ENCODE measurements around the gene STAMBP.
"Not testable (repeated sequence)": the region's sequence is repeated elsewhere in the genome, so short reads cannot be mapped to it uniquely, and the experiment has no call there.

The STAMBP gene

DNA sequence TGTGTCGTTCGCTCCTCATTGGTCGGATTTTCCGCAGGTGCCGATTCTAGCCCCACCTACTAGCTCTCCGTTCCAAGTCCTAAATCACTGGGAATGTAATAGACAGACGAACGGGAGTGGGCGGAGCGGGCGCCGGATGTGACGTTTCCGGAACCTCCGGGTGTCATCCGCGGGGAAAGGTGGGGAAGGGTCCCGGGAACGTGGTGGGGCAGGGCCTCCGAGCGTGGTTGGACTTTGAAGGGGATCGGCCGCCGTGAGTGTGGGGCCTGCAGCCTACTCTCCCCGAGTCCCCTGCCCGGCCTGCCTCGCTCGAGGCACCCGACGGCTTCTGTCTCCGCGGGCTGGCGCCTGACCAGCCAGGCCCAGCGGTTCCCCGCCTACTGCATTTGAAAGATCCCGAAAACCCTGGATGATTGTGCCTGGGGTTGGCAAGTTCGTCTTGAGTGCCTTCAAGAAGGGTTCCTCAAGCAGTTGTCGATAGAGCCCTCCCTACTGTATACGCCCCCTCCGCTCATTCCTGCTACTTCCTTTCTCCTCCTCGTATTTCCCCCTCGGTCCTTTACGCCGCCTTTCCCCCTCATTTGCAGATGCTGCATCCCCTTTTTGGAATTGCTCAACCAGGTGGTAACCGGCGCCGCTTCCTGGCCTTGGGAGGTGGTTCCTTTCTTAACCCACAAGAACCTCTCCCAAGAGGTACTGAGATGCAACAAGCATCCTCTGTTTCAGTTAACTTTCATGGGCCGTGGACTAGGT lies at the start of gene STAMBP:
TSS of gene STAMBP (plus strand) at position 144 of the 753 bp plus-strand sequence. CDS start 1,896 bp downstream, outside the sequence.
- peak; percentile 84 for DNase-seq (ENCODE audit: low read depth)

DNA sequence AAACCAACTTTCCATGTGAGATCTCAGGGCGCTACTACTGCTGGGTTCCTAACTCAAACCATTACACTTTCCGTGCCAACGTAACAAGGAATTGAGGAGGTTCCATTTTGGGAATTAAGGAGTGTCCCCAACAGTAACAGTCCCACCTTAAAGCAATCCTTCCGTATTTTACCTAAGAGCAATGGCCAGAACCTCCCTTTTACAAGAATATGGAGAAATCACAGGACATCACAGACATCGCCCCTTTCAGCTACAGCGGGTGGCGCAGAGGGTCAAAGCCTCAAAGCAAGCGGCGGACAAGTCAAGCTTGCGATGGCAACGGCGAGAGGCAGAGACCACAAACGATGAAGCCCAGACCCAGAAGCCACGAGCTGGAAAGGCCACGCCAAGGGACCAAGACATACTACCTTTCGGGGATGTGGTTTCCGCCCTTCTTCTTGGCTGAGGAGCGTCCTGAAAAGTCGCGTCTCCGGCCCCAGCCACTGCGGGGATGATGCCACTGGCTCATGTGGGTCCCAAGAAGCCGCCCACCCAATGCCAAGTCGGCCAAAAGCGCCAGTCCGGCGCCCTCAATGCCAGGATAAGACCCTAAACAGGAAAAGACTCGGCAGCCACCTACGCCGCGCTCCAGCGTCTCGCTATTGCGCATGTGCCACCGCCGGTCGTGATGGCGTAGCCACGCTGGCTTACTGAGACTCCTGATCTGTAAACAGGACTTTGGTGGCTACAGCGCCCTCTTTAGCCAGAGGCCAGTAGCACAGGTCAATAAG lies 49.1 kb upstream of the STAMBP start, which contains the start of gene DUSP11:
TSS of gene DUSP11 (minus strand) at position 637 of the 770 bp plus-strand sequence. CDS start at position 508, 129 bp downstream.
- DNase-seq (ENCODE audit: low read depth) = peak; percentile 76

DNA sequence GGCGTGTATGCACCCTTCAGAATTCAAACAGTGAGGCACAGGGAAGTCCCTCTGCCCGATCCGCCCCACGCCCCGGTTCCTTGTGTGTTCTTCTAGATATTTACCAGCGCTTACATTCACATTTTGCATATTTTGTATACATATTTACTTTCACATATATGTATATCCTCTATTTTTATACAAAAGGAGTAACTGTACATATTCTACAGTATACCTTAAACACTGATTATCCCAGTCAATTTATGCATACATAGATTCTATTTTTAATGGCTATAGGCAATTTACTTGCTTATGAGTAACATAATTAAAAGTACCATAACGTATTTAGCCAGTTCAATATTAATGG lies 48.6 kb upstream of the STAMBP start:
- no peak for DNase-seq (ENCODE audit: low read depth)

DNA sequence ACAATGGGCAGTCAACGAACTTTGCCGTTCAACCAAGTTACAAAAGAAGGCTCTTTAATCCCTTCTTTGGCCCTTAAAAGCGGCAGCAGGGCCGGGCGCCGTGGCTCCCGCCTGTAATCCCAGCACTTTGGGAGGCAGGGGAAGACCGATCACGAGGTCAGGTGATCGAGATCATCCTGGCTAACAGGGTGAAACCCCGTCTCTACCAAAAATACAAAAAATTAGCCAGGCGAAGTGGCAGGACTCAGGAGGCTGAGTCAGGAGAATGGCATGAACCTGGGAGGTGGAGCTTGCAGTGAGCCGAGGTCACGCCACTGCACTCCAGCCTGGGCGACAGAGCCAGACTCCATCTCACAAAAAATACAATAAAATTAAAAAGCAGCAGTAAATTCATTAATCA lies 45.4 kb upstream of the STAMBP start:
- not testable (repeated sequence) for DNase-seq (ENCODE audit: low read depth)

DNA sequence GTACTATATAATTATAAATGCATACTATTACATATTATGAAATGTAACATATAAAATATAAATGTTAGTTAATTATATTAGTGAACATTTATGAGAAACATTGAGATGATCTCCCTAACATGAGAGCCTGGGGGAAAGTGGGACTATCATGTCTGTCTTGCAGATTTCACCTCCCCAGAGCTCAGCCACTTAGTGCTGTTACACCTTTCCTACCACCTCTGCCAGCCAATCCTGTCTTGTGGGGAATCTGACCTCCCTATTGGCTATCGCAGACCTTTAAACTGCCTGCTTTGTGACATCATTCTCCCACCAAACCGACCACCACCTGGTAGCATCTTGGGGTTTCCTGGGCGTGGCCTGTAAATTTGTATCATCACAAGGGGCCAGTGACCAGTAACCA lies 44.9 kb upstream of the STAMBP start, which contains the start of gene C2orf78:
TSS of gene C2orf78 (plus strand) at position 301 of the 400 bp plus-strand sequence. CDS start 127 bp downstream, outside the sequence.
- DNase-seq (ENCODE audit: low read depth) = not testable (repeated sequence)

DNA sequence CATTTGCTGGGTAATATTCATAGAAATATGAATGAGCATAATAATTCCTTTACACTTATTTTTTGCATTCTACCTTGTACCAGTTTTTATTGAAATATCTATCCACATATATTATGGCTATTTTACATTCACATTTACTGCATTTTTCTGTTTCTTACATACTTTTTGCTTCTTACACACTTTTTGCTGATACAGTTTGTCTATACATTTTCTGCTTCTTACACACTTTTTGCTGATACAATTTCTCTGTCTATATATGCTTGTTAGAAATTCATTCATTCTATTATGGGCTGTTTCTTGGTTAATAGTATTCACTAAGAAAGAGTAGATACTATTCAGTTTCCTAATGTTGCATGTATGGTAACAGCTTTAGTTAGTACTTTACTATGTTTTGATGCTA lies 16.9 kb upstream of the STAMBP start:
- DNase-seq (ENCODE audit: low read depth) = no peak

DNA sequence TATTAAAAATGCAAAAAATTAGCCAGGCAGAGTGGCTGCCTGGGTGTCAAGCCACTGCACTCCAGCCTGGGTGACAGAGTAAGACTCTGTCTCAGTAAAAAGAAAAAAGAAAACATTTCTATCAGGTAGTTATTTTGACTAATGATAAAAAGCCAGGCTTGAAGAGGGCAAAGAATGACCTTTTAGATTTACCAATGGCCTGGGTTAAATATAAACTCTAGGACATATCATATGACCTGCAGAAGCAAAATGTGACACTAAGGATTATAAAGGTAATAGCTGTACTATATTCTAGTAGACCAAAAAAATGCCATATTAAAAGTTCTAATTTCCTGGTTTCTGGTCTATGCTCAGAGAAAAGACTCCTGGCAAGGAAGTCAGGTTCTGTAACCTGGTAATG lies 16.1 kb upstream of the STAMBP start:
- no peak for DNase-seq (ENCODE audit: low read depth)

DNA sequence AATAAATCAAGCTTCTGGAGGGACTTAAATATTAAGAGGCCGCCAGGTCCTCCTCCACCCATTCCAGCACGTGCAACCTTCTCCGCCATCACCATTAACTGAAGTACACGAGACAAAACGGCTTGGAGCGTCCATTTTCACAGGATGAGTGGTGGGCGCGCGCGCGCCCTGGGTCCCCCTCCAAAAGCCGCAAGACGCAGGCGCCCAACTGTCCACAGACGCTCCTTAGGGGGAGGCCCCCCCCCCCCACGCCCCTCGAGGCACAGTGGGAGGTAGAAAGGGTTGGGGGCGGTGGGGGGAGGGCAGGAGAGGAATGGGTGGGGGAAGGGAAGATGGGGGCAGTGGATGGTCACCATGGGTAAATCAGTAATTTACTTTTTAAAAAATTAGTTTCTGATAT lies 10.5 kb upstream of the STAMBP start:
- DNase-seq (ENCODE audit: low read depth) = no peak

DNA sequence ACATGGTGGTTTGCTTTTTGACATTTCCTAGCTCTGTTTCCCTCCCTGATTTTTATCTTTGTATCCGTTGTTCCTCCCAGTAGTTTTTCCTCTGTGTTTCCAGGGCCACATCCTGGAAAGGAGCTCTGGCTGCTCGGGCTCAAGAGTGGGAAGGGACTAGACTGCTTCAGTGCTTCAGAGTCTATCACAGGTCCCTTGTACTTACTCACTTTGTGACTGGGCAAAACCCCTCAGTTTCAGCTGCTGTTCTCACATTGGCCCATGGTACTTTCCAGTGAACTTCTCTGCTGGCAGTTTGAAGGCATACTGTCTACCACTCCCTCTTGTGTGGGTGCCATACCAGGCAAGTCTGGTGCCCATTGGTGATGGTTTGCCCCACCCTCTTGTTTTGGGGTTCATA lies 7.5 kb upstream of the STAMBP start:
- DNase-seq (ENCODE audit: low read depth) = no peak

DNA sequence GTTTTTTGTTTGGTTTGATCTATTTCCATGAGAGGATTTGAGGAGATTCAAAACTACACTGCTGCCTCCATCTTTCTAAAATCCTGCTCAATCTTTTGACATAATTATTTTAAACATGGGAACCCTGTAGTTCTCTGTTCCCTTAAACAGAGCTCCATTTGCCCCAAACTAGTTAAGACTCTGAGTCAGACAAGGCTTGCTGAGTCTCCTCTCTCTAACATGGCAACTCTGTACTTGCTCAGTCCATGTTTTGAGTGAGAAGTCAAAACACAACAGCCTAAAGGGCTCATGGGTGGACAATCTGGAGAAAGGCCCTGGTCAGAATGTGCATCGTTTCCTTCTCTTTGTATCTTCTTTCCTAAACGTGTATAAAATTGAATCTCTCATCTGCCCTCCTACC lies 7.1 kb upstream of the STAMBP start:
- DNase-seq (ENCODE audit: low read depth) = no peak

DNA sequence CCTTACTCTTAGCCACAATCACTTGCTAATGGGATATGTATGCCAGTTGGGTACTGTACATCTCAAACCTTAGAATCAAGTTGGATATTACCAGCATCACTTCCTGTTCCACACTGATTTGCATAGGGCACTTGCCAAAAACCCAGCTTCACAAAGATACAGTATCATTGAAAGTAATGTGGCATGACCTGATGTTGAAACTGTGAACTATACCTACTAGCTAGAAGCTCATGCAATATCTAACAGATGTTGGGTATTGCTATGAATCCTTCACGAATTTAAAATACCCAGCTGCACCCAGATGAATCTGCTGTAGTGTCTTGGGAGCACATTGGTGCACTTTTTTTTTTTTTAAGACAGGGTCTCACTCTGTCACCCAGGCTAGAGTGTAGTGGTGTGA lies 6.5 kb upstream of the STAMBP start:
- no peak for DNase-seq (ENCODE audit: low read depth)

DNA sequence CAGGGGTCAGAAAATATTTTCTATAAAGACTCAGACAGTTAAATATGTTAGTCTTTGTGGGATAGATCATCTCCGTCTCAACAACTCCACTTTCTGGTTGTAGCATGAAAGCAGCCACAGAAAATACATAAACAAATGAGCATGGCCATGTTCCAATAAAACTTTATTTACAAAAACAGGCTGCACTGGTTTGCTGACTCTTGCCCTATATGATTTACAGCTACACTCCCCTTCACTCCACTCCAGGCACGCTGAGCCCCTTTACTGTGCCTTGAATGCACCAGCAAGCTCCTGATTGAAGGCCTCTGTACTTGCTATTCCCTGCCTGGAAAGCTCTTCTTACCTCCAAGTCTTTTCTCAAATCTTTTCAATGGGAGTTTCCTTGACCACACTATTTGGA lies 5.8 kb upstream of the STAMBP start:
- DNase-seq (ENCODE audit: low read depth) = no peak

DNA sequence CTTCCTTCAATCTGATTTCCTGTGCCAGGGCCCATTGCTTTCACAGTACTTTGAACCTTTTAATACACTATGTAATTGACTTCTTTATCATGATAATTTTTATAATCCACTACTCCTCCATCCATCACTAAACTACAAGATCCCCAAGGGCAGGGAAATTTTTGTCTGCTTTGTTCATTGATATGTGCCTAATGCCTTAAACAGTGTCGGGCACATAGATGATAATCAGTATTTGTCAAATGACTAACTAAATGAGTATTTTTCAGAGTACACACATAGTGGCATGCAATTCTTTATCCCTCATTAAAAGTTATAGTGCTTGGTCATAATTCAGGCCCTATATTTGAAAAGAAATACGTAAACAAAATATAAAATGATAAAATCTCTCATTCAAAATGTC lies 5.3 kb upstream of the STAMBP start:
- no peak for DNase-seq (ENCODE audit: low read depth)

DNA sequence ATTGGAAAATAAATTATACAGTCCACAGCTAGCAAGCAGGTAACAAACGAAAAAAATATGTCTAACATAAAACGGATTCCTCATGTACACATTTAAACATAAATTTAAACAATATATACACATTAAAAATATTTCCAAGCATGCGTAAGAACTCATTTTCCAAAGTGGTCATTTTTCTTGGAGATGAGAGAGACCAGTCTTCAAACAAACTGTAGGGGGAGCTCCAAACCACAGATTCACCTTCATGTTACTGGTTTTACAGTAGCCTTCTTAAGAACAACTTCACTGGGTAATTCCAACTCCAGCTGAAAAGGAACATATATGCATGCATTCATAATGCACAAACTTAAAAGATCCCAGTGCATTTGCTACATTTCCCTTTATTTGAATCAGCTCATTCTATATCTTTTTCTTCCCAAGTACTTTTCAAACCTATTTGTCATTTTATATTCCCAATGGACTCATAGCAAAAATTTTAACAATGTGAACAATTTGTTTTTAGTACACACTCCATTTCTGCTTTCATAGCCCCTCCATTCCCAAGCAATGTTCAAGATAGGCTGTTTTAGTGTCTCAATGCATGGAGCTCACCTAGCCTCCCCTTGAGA lies 4.7 kb upstream of the STAMBP start:
- DNase-seq (ENCODE audit: low read depth) = peak; percentile 77

DNA sequence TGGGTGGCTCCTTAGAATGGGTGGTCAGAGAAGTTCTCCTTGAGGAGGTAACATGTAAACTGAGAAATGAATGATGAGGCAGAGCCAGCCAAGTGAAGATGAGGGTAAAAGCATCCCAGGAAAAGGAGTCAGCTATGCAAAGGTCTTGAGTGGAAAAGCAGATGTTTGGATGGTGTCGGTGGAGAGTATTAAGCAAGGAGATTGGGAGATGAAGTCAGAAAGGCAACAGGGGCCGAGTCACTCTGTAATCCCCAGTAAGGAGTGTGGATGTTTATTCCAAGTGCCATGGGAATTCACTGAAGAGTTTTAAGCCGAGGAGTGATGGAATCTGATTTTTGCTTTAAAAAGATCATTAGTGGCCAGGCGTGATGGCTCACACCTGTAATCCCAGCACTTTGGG lies 3.4 kb upstream of the STAMBP start:
- DNase-seq (ENCODE audit: low read depth) = no peak

DNA sequence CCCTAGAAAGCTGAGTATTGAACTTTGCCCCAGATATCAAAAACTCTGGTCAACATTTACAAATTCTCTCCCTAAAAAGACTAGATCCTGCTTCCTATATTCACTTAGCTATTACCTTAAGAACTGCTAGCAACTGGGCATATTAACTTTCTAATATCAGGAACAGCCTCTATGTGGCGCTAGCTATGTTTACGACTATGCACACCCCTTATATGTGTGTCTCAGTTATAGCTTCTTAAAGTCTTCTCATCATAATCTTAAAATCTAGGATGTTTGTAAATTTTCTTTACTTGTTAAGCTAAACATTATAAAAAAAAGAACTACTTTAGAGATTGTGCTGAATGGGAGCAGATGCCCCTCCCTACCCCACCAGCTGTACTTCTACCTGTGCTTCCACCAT lies 1.7 kb upstream of the STAMBP start:
- no peak for DNase-seq (ENCODE audit: low read depth)

DNA sequence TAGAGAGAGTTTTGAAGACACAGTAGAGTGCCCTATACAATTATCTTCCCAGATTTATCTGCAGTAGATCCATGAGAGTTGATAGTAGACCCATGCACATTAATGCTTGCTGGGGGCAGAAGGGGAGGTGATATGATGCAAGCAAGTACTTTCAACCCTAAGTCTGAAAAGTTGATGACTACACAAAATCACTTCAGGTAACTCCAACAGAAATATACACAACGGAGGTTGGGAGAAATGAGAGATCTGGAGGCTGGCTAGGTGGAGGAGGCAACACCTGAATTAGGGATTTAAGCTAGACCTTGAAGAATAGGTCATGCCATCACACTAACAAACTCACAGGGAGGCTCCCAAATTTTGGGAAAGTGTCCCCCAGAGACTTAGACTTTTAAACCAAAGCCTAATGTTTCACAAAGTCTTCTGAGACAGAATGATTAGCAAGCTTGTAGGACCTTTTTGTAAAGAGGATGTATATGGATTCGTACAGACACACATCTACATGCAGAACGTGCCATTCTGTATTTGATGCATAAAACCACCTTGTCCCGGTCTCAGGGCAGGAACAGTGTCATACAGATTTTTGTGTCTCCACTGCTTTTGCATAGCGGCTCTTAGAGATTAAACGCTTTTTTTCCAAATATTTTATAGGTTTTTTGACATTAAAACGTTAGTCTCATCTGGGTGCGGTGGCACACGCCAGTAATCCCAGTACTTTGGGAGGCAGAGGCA lies 937 bp upstream of the STAMBP start:
- no peak for DNase-seq (ENCODE audit: low read depth)

DNA sequence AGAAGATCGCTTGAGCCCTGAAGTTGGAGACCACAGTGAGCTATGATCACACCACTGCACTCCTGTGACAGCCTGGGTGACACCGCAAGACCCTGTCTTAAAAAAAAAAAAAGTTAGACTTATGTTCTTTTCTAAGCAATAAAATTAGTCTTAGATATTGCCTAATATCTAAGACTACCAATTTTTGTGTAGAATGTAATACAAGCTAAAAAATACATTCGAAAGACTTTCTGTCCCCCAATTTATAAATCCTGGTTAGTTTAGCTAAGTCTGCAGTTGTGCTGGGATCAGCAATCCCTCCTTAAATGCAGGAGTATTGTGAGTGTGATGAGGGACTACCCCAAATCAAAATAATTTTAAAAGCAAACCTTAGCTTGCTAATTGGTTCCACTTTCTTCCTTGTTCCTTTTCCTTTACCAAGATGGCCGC lies 358 bp upstream of the STAMBP start:
- no peak for DNase-seq (ENCODE audit: low read depth)

DNA sequence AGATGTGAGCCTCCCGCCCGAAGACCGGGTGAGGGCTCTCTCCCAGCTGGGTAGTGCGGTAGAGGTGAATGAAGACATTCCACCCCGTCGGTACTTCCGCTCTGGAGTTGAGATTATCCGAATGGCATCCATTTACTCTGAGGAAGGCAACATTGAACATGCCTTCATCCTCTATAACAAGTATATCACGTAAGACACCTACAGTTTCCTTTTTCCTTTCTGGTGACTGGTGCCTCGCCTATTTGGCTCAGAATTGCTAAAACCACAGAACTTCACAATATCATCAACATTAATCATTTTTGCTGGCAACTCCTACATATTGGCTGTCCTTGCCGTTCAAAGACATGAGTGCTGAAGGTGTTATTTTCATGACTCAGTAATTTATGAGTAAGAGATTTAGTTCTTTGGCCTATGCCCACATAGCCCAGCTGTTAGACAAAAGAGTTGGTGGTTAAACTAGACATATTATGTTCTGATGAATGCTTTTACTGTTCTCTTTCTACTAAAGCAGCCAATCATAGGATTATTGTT lies 2.2 kb downstream of the STAMBP start:
- peak; percentile 89 for DNase-seq (ENCODE audit: low read depth)

DNA sequence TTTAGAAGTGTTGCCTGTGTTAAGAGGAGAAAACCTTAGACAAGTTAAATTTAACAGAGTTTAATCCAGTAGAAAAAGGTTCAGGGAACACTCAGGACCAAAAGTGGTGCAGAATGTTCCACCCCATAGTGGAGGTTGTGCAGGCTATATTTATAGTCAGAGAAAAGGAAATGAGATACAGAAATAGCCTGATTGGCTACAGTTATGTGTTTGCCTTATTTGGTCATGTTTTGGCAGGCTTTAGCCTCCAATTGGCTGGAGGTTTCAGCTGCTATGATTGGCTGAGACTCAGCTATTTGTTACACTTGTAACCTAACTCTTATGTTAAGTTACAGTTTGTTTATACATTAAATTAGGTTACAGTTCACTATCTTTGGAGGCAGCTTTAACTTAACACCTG lies 4.2 kb downstream of the STAMBP start:
- DNase-seq (ENCODE audit: low read depth) = no peak

DNA sequence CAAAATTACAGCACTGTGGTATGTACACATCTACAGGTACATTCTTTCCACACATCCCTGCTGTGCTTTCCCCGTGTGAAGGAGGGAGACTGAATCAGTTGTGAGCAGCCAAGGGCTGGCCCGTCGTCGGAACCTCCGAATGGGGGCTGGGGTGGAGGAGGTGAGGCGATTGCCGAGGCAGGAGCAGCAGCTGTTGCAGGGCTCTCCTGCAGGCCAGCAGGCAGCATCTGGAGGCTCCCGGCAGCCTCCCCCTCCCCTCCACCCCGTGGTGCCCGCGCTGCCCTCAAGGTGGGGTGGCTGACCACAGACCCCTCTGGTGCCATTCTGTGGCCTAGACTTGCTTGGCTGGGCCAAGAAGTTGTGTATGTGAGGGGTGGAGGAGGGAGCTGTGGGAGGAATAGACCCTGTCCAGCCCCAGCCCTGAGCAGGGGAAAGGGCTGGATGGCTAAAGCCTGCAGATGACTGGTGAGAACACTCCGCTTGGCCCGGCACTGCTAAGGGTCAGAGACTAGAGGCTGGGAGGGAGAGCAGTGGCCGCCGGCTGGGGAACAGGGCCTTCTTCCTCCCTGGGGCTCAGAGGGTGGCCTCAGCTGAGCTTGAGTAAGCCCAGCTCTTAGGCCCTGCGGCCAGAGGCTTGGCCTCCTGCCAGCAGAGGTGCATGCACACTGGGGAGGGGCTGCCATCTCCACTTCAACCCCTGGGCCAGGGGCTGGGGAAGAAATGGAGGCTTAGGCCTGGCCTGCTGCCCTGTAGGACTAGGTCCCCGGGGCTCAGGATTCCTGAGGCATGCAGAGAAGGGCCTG lies 7.6 kb downstream of the STAMBP start:
- no peak for DNase-seq (ENCODE audit: low read depth)
